NCI-H1694 (cell line): Measurements from ENCODE around the gene BATF.

Experiments used
- DNase-seq: peaks from one replicate; lab custom pipeline; 2025; lab: John Stamatoyannopoulos, UW

Gene BATF

GRCh38 chr14:75535164-75535898 is 13.1 kb downstream of the BATF start:
- no peak for DNase-seq

- DNase-seq = no peak
Measured at GRCh38 chr14:75537071-75537470, 14.8 kb downstream of the BATF start.

GRCh38 chr14:75539162-75539560 is 16.9 kb downstream of the BATF start:
- no peak for DNase-seq

GRCh38 chr14:75539561-75540478 is 17.6 kb downstream of the BATF start:
- DNase-seq = no peak

- no peak for DNase-seq
Measured at GRCh38 chr14:75540479-75540851, 18.2 kb downstream of the BATF start.

- DNase-seq = no peak
Measured at GRCh38 chr14:75542588-75543091, 20.4 kb downstream of the BATF start.

- no peak for DNase-seq
Measured at GRCh38 chr14:75543253-75543652, 21.0 kb downstream of the BATF start.

- no peak for DNase-seq
Measured at GRCh38 chr14:75543786-75544185, 21.5 kb downstream of the BATF start.

- no peak for DNase-seq
Measured at GRCh38 chr14:75545907-75546306, 23.6 kb downstream of the BATF start.

- no peak for DNase-seq
Measured at GRCh38 chr14:75547552-75548250, 25.4 kb downstream of the BATF start.

GRCh38 chr14:75548544-75548943 is 26.3 kb downstream of the BATF start:
- DNase-seq = no peak

GRCh38 chr14:75549169-75549568 is 26.9 kb downstream of the BATF start:
- DNase-seq = no peak

- DNase-seq = no peak
Measured at GRCh38 chr14:75551021-75551420, 28.8 kb downstream of the BATF start.

GRCh38 chr14:75553157-75553556 is 30.9 kb downstream of the BATF start:
- no peak for DNase-seq

GRCh38 chr14:75553761-75554364 is 31.6 kb downstream of the BATF start:
- DNase-seq = no peak

- DNase-seq = no peak
Measured at GRCh38 chr14:75554482-75554881, 32.2 kb downstream of the BATF start.

- DNase-seq = no peak
Measured at GRCh38 chr14:75558440-75558839, 36.2 kb downstream of the BATF start.

- no peak for DNase-seq
Measured at GRCh38 chr14:75559045-75559444, 36.8 kb downstream of the BATF start.

GRCh38 chr14:75559451-75560222 is 37.4 kb downstream of the BATF start:
- no peak for DNase-seq

- peak; percentile 86 for DNase-seq
Measured at GRCh38 chr14:75561013-75561432, 38.8 kb downstream of the BATF start.

- no peak for DNase-seq
Measured at GRCh38 chr14:75562089-75562488, 39.8 kb downstream of the BATF start.
